A549 (cell line): ENCODE measurements around the gene OOEP. TPM values are rescaled to one million over a fixed set of nuclear protein-coding genes. Genes with fewer than 3 reads are reported as not detected.

Source experiments
- ATAC-seq, 2 experiments: fragments of 200-7000 bp in 1 of 2; fragments of >200 bp in 1 of 2; cut with Nextera tagmentation in 1 of 2; cut with Tn5 transposase in 1 of 2; 3 replicates each; pipeline versions ENCODE4 v1.8.0 to v1.9.1; 2018 to 2020; ENCODE audit warnings: mild to moderate bottlenecking in 1 of 2, moderate library complexity in 1 of 2
- CTCF ChIA-PET: fragments of 300-600 bp; sonication (Branson Sonifier 250); formaldehyde crosslinking; extraction: SDS; loops from one replicate; lab custom pipeline; 2021; ENCODE audit warnings: antibody characterized with exemption, inconsistent platforms; lab: Yijun Ruan, JAX
- POLR2A ChIA-PET: fragments of 350-600 bp; formaldehyde crosslinking; extraction: SDS; loops from one replicate; lab custom pipeline; 2021; ENCODE audit warnings: antibody characterized with exemption, inconsistent platforms; lab: Yijun Ruan, JAX
- DNase-seq, 2 experiments: peaks; one replicate each; pipeline versions ENCODE4 v3.0.0 to v3.0.0-alpha.2; 2011 to 2016; ENCODE audit warnings: low read depth in 1 of 2, low spot score in 1 of 2
- FAIRE-seq: peaks from 2 replicates; lab custom pipeline; 2011; peaks lifted over from hg19 to GRCh38; lab: Jason Lieb, UNC
- H3K27ac ChIP-seq, 2 experiments: fragments of >200 bp; sonication (Bioruptor Twin); formaldehyde crosslinking; 3 replicates each; pipeline ENCODE4 v1.5.1; 2016 to 2017
- H3K4me1 ChIP-seq: fragments of >200 bp; sonication (Bioruptor Twin); formaldehyde crosslinking; 3 replicates; pipeline ENCODE4 v1.6.1; 2016
- H3K4me2 ChIP-seq: fragments of >200 bp; sonication (Bioruptor Twin); formaldehyde crosslinking; 3 replicates; pipeline ENCODE4 v1.6.1; 2016
- H3K4me3 ChIP-seq: fragments of >200 bp; sonication (Bioruptor Twin); formaldehyde crosslinking; 3 replicates; pipeline ENCODE4 v1.5.1; 2016
- H3K9me3 ChIP-seq: fragments of >200 bp; sonication (Bioruptor Twin); formaldehyde crosslinking; 3 replicates; pipeline ENCODE4 v1.6.1; 2016
- BHLHE40 ChIP-seq: IDR thresholded peaks from 2 replicates; pipeline ENCODE4 v1.6.1; 2012; ENCODE audit warnings: low read depth, low read length, inconsistent platforms
- CBX2 ChIP-seq: fragments of 200-600 bp; sonication (generic); IDR thresholded peaks from 2 replicates; pipeline ENCODE4 v1.6.1; 2016; ENCODE audit warnings: low read depth, mild to moderate bottlenecking, borderline replicate concordance
- EHF ChIP-seq: fragments of 250-450 bp; sonication (Bioruptor Pico); IDR thresholded peaks from 2 replicates; pipeline ENCODE4 v1.5.0; 2020; ENCODE audit warnings: mild to moderate bottlenecking
- ELK1 ChIP-seq: fragments of 150-350 bp; IDR thresholded peaks from 2 replicates; pipeline ENCODE4 v1.6.1; 2014; ENCODE audit warnings: low read depth, mild to moderate bottlenecking, low read length
- GATA3 ChIP-seq: IDR thresholded peaks from 2 replicates; pipeline ENCODE4 v1.6.1; 2012; ENCODE audit warnings: borderline replicate concordance
- HEYL ChIP-seq: fragments of 250-450 bp; sonication (Bioruptor Pico); IDR thresholded peaks from 2 replicates; pipeline ENCODE4 v1.8.0; 2021; ENCODE audit warnings: mild to moderate bottlenecking, moderate library complexity
- HOXB13 ChIP-seq: fragments of 250-450 bp; sonication (Bioruptor Pico); IDR thresholded peaks from 2 replicates; pipeline ENCODE4 v1.5.0; 2020; ENCODE audit warnings: low read depth, mild to moderate bottlenecking, moderate library complexity
- JUN ChIP-seq, 2 experiments: fragments of >200 bp; sonication (Bioruptor Twin); formaldehyde crosslinking; IDR thresholded peaks; 2 replicates in 1 of 2; 3 replicates in 1 of 2; pipeline ENCODE4 v1.6.1; 2016 to 2017
- KDM5A ChIP-seq: fragments of 200-600 bp; sonication (generic); IDR thresholded peaks from 2 replicates; pipeline ENCODE4 v1.6.1; 2016; ENCODE audit warnings: antibody characterized with exemption, mild to moderate bottlenecking
- MAX ChIP-seq: IDR thresholded peaks from 2 replicates; pipeline ENCODE4 v1.6.1; 2012
- MAZ ChIP-seq: fragments of 150-350 bp; IDR thresholded peaks from 2 replicates; pipeline ENCODE4 v1.6.1; 2014; ENCODE audit warnings: antibody characterized with exemption, low read depth, low read length, borderline replicate concordance
- MYC ChIP-seq: IDR thresholded peaks from 2 replicates; pipeline ENCODE4 v1.6.1; 2012; ENCODE audit warnings: mild to moderate bottlenecking, inconsistent platforms, low read length, improper control_type of control experiment, borderline replicate concordance
- NPAS2 ChIP-seq: fragments of 250-450 bp; sonication (Bioruptor Pico); IDR thresholded peaks from 2 replicates; pipeline ENCODE4 v1.8.0; 2022; ENCODE audit warnings: mild to moderate bottlenecking, moderate library complexity, borderline replicate concordance
- RFX5 ChIP-seq: fragments of 450-650 bp; IDR thresholded peaks from 2 replicates; pipeline ENCODE4 v1.7.1; 2014; ENCODE audit warnings: antibody characterized with exemption, mild to moderate bottlenecking, moderate library complexity
- RNF2 ChIP-seq: fragments of 200-600 bp; sonication (generic); IDR thresholded peaks from 2 replicates; pipeline ENCODE4 v1.6.1; 2016; ENCODE audit warnings: low read depth, mild to moderate bottlenecking, antibody characterized with exemption, moderate library complexity, borderline replicate concordance
- SMC3 ChIP-seq: fragments of >200 bp; sonication (Bioruptor Twin); formaldehyde crosslinking; IDR thresholded peaks from 3 replicates; pipeline ENCODE4 v1.6.1; 2018; ENCODE audit warnings: inconsistent platforms
- SREBF2 ChIP-seq: fragments of 450-650 bp; IDR thresholded peaks from 2 replicates; pipeline ENCODE4 v1.6.1; 2014; ENCODE audit warnings: mild to moderate bottlenecking, moderate library complexity
- WGBS: methylation state at CpG from one replicate; pipeline ENCODE4 v1.1.6; 2017; ENCODE audit errors: missing lambda C conversion rate; 5-methylcytosine and 5-hydroxymethylcytosine counted together
- polyA plus RNA-seq, 4 experiments: library from polyadenylated mRNA; depleted of rRNA in 3 of 4; stranded (reverse); fragments of >200 nt; fragmentation: RNase III in 1 of 4; extraction: RNeasy Plus Mini Kit Qiagen cat#74134 plus additional on column Dnase treatment in 1 of 4; gene quantifications; 2 replicates in 3 of 4; 3 replicates in 1 of 4; pipeline ENCODE4 v1.2.3, GENCODE V29; 2011 to 2017
- TF ChIP-seq, protein P1 (sequence below): fragments of >200 bp; sonication (Bioruptor Twin); formaldehyde crosslinking; IDR thresholded peaks from 2 replicates; pipeline ENCODE4 v1.6.1; 2016
- TF ChIP-seq, protein P2 (sequence below): fragments of >200 bp; sonication (Bioruptor Twin); formaldehyde crosslinking; IDR thresholded peaks from 3 replicates; pipeline ENCODE4 v1.6.1; 2016
- TF ChIP-seq, protein P3 (sequence below): IDR thresholded peaks from 2 replicates; pipeline ENCODE4 v1.6.1; 2012

Gene OOEP
- polyA plus RNA-seq, 2 of the 4 experiments (the other 2 are of a cell fraction), result not detected

DNA sequence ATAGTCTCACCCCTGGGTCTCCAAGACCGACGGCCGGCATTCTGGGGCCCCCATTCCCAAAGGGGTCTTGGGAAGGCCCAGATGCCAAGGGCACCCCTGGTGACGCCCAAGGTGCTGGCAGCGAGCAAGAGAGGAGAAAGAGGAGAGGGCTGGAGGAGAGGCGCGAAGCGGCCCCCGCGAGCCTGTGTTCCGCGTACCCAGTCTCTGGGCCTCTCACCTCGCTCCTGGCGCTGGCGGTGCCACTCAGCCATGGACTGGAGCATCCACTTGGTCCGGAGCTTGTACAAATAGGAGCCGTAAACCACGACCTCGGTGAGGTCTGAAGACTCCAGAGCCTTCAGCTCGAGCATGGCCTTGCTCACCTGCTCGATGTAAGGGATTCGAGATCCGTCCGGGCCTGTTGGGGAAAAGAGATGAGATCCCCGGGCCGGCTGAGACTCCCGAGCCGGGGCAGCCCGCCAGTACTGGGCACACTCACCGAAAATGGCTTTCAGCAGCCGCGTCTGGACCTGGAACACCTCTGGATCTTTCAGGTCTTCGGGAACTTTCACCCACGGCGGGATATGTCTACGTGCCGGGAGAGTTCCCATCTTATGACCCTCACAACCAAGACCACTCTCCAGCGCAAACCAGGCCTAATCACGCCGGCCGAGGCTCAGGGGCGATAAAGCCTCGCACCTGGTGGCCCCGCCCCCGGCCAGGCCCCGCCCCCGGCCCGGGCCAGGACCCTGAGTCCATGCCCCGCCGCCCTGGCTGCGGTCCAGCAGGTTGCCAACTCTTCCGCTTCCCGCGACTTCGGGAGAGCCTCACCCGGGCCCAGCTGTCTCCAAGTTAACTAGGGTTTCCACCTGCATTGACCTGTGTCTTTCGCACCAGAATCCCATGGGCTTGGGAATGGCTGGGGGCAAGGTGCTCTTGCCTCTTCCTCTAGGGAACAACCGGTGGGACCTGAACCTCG is 15.8 kb downstream of the OOEP start, which contains the start of gene DPPA5 (continued):
- TF ChIP-seq GATA3 (no peak), SREBF2 (no peak), RNF2 (no peak), KDM5A (no peak)
- TF ChIP-seq, protein P1, sequence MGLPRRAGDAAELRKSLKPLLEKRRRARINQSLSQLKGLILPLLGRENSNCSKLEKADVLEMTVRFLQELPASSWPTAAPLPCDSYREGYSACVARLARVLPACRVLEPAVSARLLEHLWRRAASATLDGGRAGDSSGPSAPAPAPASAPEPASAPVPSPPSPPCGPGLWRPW, result no peak

DNA sequence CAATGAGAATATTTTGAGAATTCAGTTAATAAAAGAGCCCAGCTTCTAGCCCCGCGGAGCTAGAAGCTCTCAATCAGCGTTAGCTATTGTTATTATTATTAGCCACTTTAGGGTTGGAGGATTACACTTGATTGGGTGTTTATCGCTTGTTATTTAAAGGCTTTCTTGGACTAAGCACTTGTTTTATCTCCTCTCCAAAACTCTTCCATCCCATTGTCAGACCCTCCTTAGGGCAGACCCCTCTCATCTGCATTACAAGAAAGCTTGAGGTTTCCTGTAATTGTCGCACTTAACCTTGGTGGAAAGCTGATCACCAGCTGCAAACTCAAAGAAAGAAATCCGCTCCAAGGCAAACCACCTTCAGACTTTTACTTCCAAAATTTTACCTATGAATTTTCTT is 20.4 kb downstream of the OOEP start:
- FAIRE-seq, result no peak
- ChIA-PET POLR2A (no interaction called here), CTCF (interaction anchor here (1.2 kb wide), 1 partner anchor 39 kb away, joined by 3 read pairs; no protein-coding TSS in a partner anchor)

DNA sequence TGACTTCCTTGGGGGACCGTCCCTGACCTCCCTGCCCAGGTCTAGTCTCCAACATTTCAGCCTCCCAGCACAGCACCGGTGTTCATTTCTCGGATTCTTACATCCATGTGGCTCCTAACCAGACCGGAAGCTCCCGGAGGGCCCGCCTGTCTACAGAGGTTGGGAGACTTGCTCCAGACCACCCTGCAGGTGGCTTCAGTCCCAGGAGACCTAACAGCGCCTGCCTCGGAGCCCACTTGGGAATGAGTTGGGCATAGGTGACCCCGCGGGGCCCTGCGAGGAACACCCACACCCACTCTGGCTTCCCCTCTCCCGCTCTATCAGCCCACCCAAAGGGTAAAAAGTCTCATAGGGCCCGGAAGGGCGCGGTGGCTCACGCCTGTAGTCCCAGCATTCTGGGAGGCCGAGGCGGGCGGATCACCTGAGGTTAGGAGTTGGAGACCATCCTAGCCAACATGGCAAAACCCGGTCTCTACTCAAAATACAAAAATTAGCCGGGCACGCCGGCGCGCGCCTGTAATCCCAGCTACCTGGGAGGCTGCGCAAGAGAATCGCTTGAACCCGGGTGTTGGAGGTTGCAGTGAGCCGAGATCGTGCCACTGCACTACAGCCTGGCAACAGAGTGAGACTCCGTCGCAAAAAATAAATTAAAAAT is 21.0 kb downstream of the OOEP start:
- POLR2A ChIA-PET, result no interaction called here
- Histone ChIP-seq H3K27ac (no peak overlapping the region), H3K9me3 (no peaks in the 10 kb centered on the region), H3K4me1 (no peaks in the 10 kb centered on the region), H3K4me2 (no peak overlapping the region)
- WGBS, result 89% methylated on average over 29 of the region's 33 CpGs
- no peak for DNase-seq
- CTCF ChIA-PET, result interaction anchor here (0.6 kb wide), 1 partner anchor 19 kb away, joined by 3 read pairs; no protein-coding TSS in a partner anchor
- no peak for TF ChIP-seq HEYL (CRISPR knock-in tag)
- no peak for TF ChIP-seq MYC
- no peak for TF ChIP-seq JUN (IDR thresholded peaks at IDR 0.05)
- TF ChIP-seq, protein P2, sequence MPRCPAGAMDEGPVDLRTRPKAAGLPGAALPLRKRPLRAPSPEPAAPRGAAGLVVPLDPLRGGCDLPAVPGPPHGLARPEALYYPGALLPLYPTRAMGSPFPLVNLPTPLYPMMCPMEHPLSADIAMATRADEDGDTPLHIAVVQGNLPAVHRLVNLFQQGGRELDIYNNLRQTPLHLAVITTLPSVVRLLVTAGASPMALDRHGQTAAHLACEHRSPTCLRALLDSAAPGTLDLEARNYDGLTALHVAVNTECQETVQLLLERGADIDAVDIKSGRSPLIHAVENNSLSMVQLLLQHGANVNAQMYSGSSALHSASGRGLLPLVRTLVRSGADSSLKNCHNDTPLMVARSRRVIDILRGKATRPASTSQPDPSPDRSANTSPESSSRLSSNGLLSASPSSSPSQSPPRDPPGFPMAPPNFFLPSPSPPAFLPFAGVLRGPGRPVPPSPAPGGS, result no peak
- TF ChIP-seq, all 56 proteins: peak for 0
- H3K4me3 ChIP-seq, result no peak overlapping the region
- ATAC-seq (no peak), FAIRE-seq (no peak)

More for the DNA sequence above, 20.4 kb downstream of the OOEP start:
- 78% methylated on average over 6 of the region's 6 CpGs for WGBS
- Histone ChIP-seq H3K9me3 (no peaks in the 10 kb centered on the region), H3K4me1 (no peaks in the 10 kb centered on the region), H3K4me2 (no peak overlapping the region), H3K27ac (no peak overlapping the region)
- ATAC-seq (no peak), DNase-seq (no peak)
- TF ChIP-seq HOXB13 (CRISPR knock-in tag) (no peak), RFX5 (no peak)
- TF ChIP-seq, all 56 proteins: peak for 0
- no peak overlapping the region for H3K4me3 ChIP-seq

- DNase-seq (no peak), FAIRE-seq (no peak), ATAC-seq (no peak)
- Histone ChIP-seq H3K9me3 (no peaks in the 10 kb centered on the region), H3K4me2 (no peak overlapping the region), H3K4me3 (no peak overlapping the region), H3K4me1 (0 out of 3 replicates have a peak, but pooled peaks cover 4% of the 10 kb centered on the region), H3K27ac (no peak overlapping the region)
- ChIA-PET POLR2A (no interaction called here), CTCF (no interaction called here)
- TF ChIP-seq HEYL (CRISPR knock-in tag) (no peak), NPAS2 (CRISPR knock-in tag) (no peak), SMC3 (no peak), MAX (no peak), MAZ (no peak), RNF2 (no peak), BHLHE40 (no peak), ELK1 (no peak), EHF (CRISPR knock-in tag) (no peak), CBX2 (no peak)
- TF ChIP-seq, protein P2, result no peak
- TF ChIP-seq, protein P3, sequence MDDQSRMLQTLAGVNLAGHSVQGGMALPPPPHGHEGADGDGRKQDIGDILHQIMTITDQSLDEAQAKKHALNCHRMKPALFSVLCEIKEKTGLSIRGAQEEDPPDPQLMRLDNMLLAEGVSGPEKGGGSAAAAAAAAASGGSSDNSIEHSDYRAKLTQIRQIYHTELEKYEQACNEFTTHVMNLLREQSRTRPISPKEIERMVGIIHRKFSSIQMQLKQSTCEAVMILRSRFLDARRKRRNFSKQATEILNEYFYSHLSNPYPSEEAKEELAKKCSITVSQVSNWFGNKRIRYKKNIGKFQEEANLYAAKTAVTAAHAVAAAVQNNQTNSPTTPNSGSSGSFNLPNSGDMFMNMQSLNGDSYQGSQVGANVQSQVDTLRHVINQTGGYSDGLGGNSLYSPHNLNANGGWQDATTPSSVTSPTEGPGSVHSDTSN, result no peak
- TF ChIP-seq, protein P1, result no peak
Observed at GRCh38 chr6:73343164-73343563, 26.5 kb downstream of the OOEP start.
